ENCODE data around the gene AKR1C2. TPM values are rescaled to one million over a fixed set of nuclear protein-coding genes. Genes with fewer than 3 reads are reported as not detected.
"Not testable (repeated sequence)": the region's sequence is repeated elsewhere in the genome, so short reads cannot be mapped to it uniquely, and the experiment has no call there.

AKR1C2 gene
- total and polyA plus RNA-seq, 7 experiments from 2014 or later = 0.15 TPM; not detected in 6

GRCh38 chr10:4992564-4992963 is 11.1 kb downstream of the AKR1C2 start:
- H3K27ac ChIP-seq (ENCODE audit: low read depth, low read length); H3K9me3 Mint-ChIP-seq; intact Hi-C loops (cut with micrococcal nuclease); H3K4me3 Mint-ChIP-seq; ATAC-seq; H3K36me3 Mint-ChIP-seq; CTCF ChIA-PET; H3K4me3 ChIP-seq (ENCODE audit: low read length); H3K36me3 ChIP-seq (ENCODE audit: control insufficient read depth in 2 of 3, insufficient read depth in 3 of 3, low read length in 3 of 3); H3K9me3 ChIP-seq (ENCODE audit: control insufficient read depth in 2 of 3, low read length in 3 of 3); DNase-seq; H3K27ac Mint-ChIP-seq; POLR2A ChIA-PET; H3K4me1 ChIP-seq (ENCODE audit: control insufficient read depth in 2 of 2, insufficient read depth in 2 of 2, low read length in 2 of 2); H3K4me1 Mint-ChIP-seq; H3K27me3 Mint-ChIP-seq; H3K27me3 ChIP-seq (ENCODE audit: control insufficient read depth in 2 of 2, insufficient read depth in 2 of 2, low read length in 2 of 2): not testable (repeated sequence)

DNA sequence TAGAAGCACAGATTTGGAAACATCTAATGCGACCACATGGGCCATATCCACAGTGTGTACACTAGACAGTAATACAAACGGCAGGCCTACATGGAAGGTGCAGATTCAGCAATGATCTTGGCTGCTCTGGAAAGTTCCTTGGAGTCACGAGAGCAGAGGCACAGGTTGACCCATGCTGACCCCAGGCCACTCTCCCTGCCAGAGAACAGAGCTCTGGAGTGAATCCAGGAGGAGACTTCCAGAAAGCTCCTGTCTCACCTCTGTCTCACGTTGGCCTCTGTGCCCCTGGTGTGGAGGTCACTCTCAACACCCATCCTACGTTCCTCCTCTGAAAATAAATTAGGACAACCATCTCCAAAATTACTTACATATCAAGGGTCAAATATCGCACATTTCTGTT is 12.2 kb downstream of the AKR1C2 start:
- ATAC-seq; intact Hi-C loops (cut with micrococcal nuclease); H3K4me3 ChIP-seq (ENCODE audit: low read length); H3K27ac ChIP-seq (ENCODE audit: low read depth, low read length); H3K36me3 Mint-ChIP-seq; H3K4me1 ChIP-seq (ENCODE audit: control insufficient read depth in 2 of 2, insufficient read depth in 2 of 2, low read length in 2 of 2); DNase-seq; POLR2A ChIA-PET; H3K27me3 Mint-ChIP-seq; H3K4me3 Mint-ChIP-seq; H3K36me3 ChIP-seq (ENCODE audit: control insufficient read depth in 2 of 3, insufficient read depth in 3 of 3, low read length in 3 of 3); H3K4me1 Mint-ChIP-seq; CTCF ChIA-PET; H3K9me3 Mint-ChIP-seq; H3K27me3 ChIP-seq (ENCODE audit: control insufficient read depth in 2 of 2, insufficient read depth in 2 of 2, low read length in 2 of 2); H3K27ac Mint-ChIP-seq; H3K9me3 ChIP-seq (ENCODE audit: control insufficient read depth in 2 of 3, low read length in 3 of 3): not testable (repeated sequence)

GRCh38 chr10:4990217-4990616 is 13.4 kb downstream of the AKR1C2 start:
- no peak overlapping the region for H3K27ac ChIP-seq (ENCODE audit: low read depth, low read length)

GRCh38 chr10:4988000-4988641 is 15.5 kb downstream of the AKR1C2 start:
- H3K9me3 Mint-ChIP-seq; H3K27ac ChIP-seq (ENCODE audit: low read depth, low read length); POLR2A ChIA-PET; DNase-seq; H3K4me1 ChIP-seq (ENCODE audit: control insufficient read depth in 2 of 2, insufficient read depth in 2 of 2, low read length in 2 of 2); H3K9me3 ChIP-seq (ENCODE audit: control insufficient read depth in 2 of 3, low read length in 3 of 3); H3K4me3 Mint-ChIP-seq; CTCF ChIA-PET; H3K27ac Mint-ChIP-seq; H3K27me3 ChIP-seq (ENCODE audit: control insufficient read depth in 2 of 2, insufficient read depth in 2 of 2, low read length in 2 of 2); H3K36me3 ChIP-seq (ENCODE audit: control insufficient read depth in 2 of 3, insufficient read depth in 3 of 3, low read length in 3 of 3); H3K27me3 Mint-ChIP-seq; ATAC-seq; H3K4me3 ChIP-seq (ENCODE audit: low read length); H3K36me3 Mint-ChIP-seq; H3K4me1 Mint-ChIP-seq: not testable (repeated sequence)
- intact Hi-C loops (cut with micrococcal nuclease) = loop anchor here in 1 of 2 donors (10.0 kb wide), 1 partner anchor 133 kb away; no protein-coding TSS in a partner anchor

More at GRCh38 chr10:4990217-4990616, 13.4 kb downstream of the AKR1C2 start:
- H3K4me1 Mint-ChIP-seq = no peaks in the 10 kb centered on the region
- DNase-seq (no peak), ATAC-seq (no peak)
- H3K27me3 Mint-ChIP-seq = peaks cover 0 to 5% (median 0%) of the 10 kb centered on the region in 5 donors
- Histone ChIP-seq H3K36me3 (ENCODE audit: control insufficient read depth in 2 of 3, insufficient read depth in 3 of 3, low read length in 3 of 3) (no peaks in the 10 kb centered on the region), H3K4me1 (ENCODE audit: control insufficient read depth in 2 of 2, insufficient read depth in 2 of 2, low read length in 2 of 2) (no peaks in the 10 kb centered on the region), H3K9me3 (ENCODE audit: control insufficient read depth in 2 of 3, low read length in 3 of 3) (no peaks in the 10 kb centered on the region), H3K4me3 (ENCODE audit: low read length) (no peak overlapping the region), H3K27me3 (ENCODE audit: control insufficient read depth in 2 of 2, insufficient read depth in 2 of 2, low read length in 2 of 2) (no peaks in the 10 kb centered on the region)
- H3K9me3 Mint-ChIP-seq = no peaks in the 10 kb centered on the region
- H3K27ac Mint-ChIP-seq = no peak overlapping the region
- POLR2A ChIA-PET = no interaction called here
- H3K4me3 Mint-ChIP-seq = no peak overlapping the region
- intact Hi-C loops (cut with micrococcal nuclease) = no loop called here
- H3K36me3 Mint-ChIP-seq = peaks cover 0 to 6% (median 0%) of the 10 kb centered on the region in 5 donors
- CTCF ChIA-PET = no interaction called here

- intact Hi-C loops (cut with micrococcal nuclease) = loop anchor here in 1 of 2 donors (5.0 to 10.0 kb wide), 2 partner anchors 130 to 168 kb away; no protein-coding TSS in a partner anchor
- Mint-ChIP-seq H3K27me3 (peaks cover 0 to 5% (median 0%) of the 10 kb centered on the region in 5 donors), H3K4me3 (no peak overlapping the region), H3K36me3 (peaks cover 0 to 4% (median 0%) of the 10 kb centered on the region in 5 donors), H3K27ac (peak overlapping the region in 1 of 9 donors; percentile 37), H3K4me1 (peaks cover 0 to 9% (median 0%) of the 10 kb centered on the region in 7 donors), H3K9me3 (no peaks in the 10 kb centered on the region)
- Histone ChIP-seq H3K4me1 (ENCODE audit: control insufficient read depth in 2 of 2, insufficient read depth in 2 of 2, low read length in 2 of 2) (no peaks in the 10 kb centered on the region), H3K9me3 (ENCODE audit: control insufficient read depth in 2 of 3, low read length in 3 of 3) (no peaks in the 10 kb centered on the region), H3K27me3 (ENCODE audit: control insufficient read depth in 2 of 2, insufficient read depth in 2 of 2, low read length in 2 of 2) (no peaks in the 10 kb centered on the region), H3K4me3 (ENCODE audit: low read length) (no peak overlapping the region), H3K36me3 (ENCODE audit: control insufficient read depth in 2 of 3, insufficient read depth in 3 of 3, low read length in 3 of 3) (no peaks in the 10 kb centered on the region), H3K27ac (ENCODE audit: low read depth, low read length) (no peak overlapping the region)
- ChIA-PET POLR2A (no interaction called here), CTCF (interaction anchor here (1.2 kb wide), 1 partner anchor 135 kb away, joined by 8 read pairs; no protein-coding TSS in a partner anchor)
- ATAC-seq (no peak), DNase-seq (no peak)
Measured at GRCh38 chr10:4984971-4985594, 18.6 kb downstream of the AKR1C2 start.

DNA sequence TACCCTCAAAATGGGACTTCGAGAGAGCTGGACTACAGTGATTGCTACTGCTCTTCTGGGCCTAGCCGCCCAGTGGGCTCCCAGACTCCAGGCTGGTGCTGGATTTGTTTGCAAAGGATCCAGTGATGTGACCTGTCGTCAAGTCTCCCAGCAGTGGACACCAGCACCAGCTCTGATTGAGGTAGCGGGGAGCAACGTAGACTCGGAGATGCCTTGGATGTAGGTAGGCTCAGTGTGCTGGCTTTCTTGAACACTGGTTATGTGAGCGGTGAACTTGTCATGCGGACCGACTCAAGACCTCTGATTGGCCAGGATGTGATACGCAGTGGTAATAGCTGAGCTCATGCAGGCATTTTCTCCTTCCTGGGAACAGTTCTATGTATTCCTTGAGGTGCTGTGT is 19.4 kb downstream of the AKR1C2 start:
- peaks cover 0 to 9% (median 0%) of the 10 kb centered on the region in 7 donors for H3K4me1 Mint-ChIP-seq
- peaks cover 0 to 5% (median 0%) of the 10 kb centered on the region in 5 donors for H3K36me3 Mint-ChIP-seq
- no peaks in the 10 kb centered on the region for H3K9me3 ChIP-seq (ENCODE audit: control insufficient read depth in 2 of 3, low read length in 3 of 3)
- no peak overlapping the region for H3K4me3 ChIP-seq (ENCODE audit: low read length)
- POLR2A ChIA-PET = no interaction called here
- intact Hi-C loops (cut with micrococcal nuclease) = loop anchor here in 1 of 2 donors (5.0 to 10.0 kb wide), 2 partner anchors 129 to 167 kb away; no protein-coding TSS in a partner anchor
- H3K27me3 ChIP-seq (ENCODE audit: control insufficient read depth in 2 of 2, insufficient read depth in 2 of 2, low read length in 2 of 2) = no peaks in the 10 kb centered on the region
- no peaks in the 10 kb centered on the region for H3K36me3 ChIP-seq (ENCODE audit: control insufficient read depth in 2 of 3, insufficient read depth in 3 of 3, low read length in 3 of 3)
- CTCF ChIA-PET = interaction anchor here (1.0 to 1.2 kb wide), 2 partner anchors 134 to 169 kb away, joined by 3 to 8 read pairs; no protein-coding TSS in a partner anchor
- no peak overlapping the region for H3K4me3 Mint-ChIP-seq
- DNase-seq = no peak
- H3K9me3 Mint-ChIP-seq = no peaks in the 10 kb centered on the region
- ATAC-seq = no peak
- peaks cover 0 to 5% (median 0%) of the 10 kb centered on the region in 5 donors for H3K27me3 Mint-ChIP-seq
- H3K4me1 ChIP-seq (ENCODE audit: control insufficient read depth in 2 of 2, insufficient read depth in 2 of 2, low read length in 2 of 2) = no peaks in the 10 kb centered on the region
- no peak overlapping the region for H3K27ac ChIP-seq (ENCODE audit: low read depth, low read length)
- no peak overlapping the region for H3K27ac Mint-ChIP-seq
